C4-2B (cell line): ENCODE data around the gene OR10V1.

ENCODE experiments used
- H3K27ac ChIP-seq: fragments of 450-650 bp; 2 replicates; pipeline ENCODE4 v1.5.1; 2017
- ZFX ChIP-seq: fragments of 450-650 bp; IDR thresholded peaks from 2 replicates; pipeline ENCODE4 v1.6.1; 2017
- TF ChIP-seq, protein P1 (sequence below): fragments of 450-650 bp; conservative IDR thresholded peaks from 2 replicates; pipeline ENCODE4 v1.5.1; 2017; ENCODE audit warnings: mild to moderate bottlenecking

Gene OR10V1

GRCh38 chr11:59755701-59756557 is 42.3 kb upstream of the OR10V1 start:
- peak overlapping the region; percentile 95 for H3K27ac ChIP-seq
- TF ChIP-seq ZFX: no peak; the same call in none of the 2 replicates
- TF ChIP-seq, protein P1, sequence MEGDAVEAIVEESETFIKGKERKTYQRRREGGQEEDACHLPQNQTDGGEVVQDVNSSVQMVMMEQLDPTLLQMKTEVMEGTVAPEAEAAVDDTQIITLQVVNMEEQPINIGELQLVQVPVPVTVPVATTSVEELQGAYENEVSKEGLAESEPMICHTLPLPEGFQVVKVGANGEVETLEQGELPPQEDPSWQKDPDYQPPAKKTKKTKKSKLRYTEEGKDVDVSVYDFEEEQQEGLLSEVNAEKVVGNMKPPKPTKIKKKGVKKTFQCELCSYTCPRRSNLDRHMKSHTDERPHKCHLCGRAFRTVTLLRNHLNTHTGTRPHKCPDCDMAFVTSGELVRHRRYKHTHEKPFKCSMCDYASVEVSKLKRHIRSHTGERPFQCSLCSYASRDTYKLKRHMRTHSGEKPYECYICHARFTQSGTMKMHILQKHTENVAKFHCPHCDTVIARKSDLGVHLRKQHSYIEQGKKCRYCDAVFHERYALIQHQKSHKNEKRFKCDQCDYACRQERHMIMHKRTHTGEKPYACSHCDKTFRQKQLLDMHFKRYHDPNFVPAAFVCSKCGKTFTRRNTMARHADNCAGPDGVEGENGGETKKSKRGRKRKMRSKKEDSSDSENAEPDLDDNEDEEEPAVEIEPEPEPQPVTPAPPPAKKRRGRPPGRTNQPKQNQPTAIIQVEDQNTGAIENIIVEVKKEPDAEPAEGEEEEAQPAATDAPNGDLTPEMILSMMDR: peak; percentile 29

GRCh38 chr11:59754859-59755700 is 41.4 kb upstream of the OR10V1 start, which contains the start of gene STX3:
Gene STX3 (plus strand): TSS chr11:59755376. CDS start chr11:59755606, 230 bp downstream.
- peak; percentile 52 for TF ChIP-seq ZFX
- TF ChIP-seq, protein P1: no peak

DNA sequence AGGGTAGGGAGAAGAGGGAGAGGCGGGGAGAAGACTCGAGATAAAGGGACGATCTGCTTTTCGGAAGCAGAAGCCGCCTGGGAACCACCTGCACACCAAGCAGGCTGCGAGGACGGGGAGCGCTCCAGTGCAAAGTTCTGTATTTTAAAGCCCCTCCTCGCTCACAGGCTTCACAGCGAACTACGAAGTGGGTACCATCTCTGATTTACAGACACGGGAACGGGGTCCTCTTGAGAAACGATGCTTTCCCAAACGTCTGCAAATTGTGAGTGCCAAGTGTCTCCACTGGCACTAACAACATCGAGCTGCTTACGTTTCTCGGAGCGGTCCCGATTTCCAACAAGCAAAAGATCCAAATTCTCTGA is 40.8 kb upstream of the OR10V1 start:
- TF ChIP-seq, protein P1: no peak
- TF ChIP-seq ZFX: no peak
- H3K27ac ChIP-seq: peak overlapping the region; percentile 95

More at GRCh38 chr11:59754859-59755700, 41.4 kb upstream of the OR10V1 start, which contains the start of gene STX3:
- peak within 1 kb of the TSS; percentile 95 for H3K27ac ChIP-seq

- TF ChIP-seq, protein P1: peak; percentile 95
- TF ChIP-seq ZFX: no peak
- H3K27ac ChIP-seq: peak overlapping the region; percentile 95
Measured at GRCh38 chr11:59753650-59754493, 40.2 kb upstream of the OR10V1 start.

GRCh38 chr11:59746111-59746510 is 32.5 kb upstream of the OR10V1 start:
- TF ChIP-seq, protein P1: no peak
- no peak for TF ChIP-seq ZFX
- no peak overlapping the region for H3K27ac ChIP-seq

- no peak for TF ChIP-seq ZFX
- TF ChIP-seq, protein P1: no peak
Measured at GRCh38 chr11:59730896-59731565, 17.4 kb upstream of the OR10V1 start.

More at GRCh38 chr11:59730896-59731565, 17.4 kb upstream of the OR10V1 start:
- H3K27ac ChIP-seq: no peak overlapping the region
